Stimulated activated CD4-positive, alpha-beta T cell treated with anti-CD3 and anti-CD28 coated beads, Interleukin-15, amount 100 ng/mL, for 24 hours (primary cell): ENCODE measurements around the gene TPPP2.

Experiments used
- DNase-seq: peaks from one replicate; pipeline ENCODE4 v3.0.0-alpha.2; 2020

Gene TPPP2

DNA sequence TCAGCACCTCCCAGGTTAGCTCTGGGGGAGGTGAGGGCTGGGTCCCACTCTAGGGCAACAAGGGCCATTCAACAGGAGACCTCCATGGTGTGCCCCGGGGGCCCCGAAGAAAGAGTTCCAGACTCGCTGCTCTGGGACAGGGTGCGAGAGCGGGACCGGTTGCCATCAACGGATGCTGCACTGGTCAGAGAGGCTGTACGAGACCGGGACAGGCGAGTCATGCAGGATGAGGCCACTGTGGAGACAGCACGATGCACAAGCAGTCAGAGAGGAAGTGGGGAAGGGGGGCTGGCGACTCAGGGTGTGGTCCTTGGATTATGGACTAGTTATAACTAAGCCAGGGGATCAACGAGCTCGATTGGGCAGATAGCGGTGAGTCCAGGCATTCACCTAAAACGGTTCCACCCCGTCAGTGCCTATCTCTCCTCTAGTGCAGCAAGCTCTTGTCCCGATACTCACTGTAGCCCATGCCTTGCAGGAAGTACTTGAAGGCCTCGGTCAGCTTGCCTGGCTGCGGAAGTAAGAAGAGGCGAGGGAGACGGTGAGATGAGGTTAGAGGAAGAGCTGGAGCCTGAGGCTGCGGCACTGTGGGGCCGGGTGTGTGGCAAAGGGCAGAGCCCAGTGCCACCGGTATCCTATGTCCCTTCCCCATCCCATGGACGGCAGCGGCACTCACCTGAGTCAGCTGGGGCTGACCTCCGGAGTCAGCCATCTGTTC, 12.3 kb upstream of the TPPP2 start:
- no peak for DNase-seq

- no peak for DNase-seq
Observed at GRCh38 chr14:21018286-21018685, 11.7 kb upstream of the TPPP2 start.

DNA sequence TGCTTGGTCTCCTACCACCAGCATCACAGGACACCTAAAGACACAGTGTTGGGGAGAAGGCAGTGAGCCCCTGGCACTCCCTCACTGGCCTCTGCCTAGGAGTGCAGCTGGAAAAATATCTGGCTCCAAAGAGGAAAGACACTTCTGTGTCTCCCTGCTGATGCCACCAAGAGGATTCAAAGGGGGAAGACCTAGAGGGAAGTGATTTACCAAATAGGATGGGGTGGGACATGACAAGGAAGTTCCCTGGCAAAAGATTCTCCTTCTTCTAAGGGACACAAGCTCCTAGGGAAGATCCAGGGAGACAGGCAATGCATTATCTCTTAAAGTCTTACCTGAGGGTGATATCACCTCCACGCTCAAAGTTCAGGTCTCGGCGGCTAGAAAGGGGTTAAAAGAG, 11.2 kb upstream of the TPPP2 start:
- no peak for DNase-seq

DNA sequence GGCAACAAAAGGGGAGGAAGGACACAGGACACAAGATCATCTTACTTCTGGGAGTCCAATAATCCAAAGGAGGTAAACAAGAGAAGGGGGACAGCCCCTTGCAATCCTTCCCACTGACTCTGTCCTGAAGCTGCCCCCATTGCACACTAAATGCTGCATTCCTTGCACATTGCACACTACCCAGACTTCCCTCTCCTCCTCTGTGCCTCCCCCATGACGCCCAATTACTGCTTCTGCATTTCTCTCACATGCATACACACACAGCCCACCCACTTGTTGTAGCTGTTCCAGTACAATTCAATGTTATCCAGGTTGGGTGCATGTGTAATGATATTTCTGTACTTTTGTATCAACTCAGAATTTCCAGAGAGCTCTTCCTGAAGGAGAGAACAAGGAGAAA, 10.7 kb upstream of the TPPP2 start:
- no peak for DNase-seq

DNA sequence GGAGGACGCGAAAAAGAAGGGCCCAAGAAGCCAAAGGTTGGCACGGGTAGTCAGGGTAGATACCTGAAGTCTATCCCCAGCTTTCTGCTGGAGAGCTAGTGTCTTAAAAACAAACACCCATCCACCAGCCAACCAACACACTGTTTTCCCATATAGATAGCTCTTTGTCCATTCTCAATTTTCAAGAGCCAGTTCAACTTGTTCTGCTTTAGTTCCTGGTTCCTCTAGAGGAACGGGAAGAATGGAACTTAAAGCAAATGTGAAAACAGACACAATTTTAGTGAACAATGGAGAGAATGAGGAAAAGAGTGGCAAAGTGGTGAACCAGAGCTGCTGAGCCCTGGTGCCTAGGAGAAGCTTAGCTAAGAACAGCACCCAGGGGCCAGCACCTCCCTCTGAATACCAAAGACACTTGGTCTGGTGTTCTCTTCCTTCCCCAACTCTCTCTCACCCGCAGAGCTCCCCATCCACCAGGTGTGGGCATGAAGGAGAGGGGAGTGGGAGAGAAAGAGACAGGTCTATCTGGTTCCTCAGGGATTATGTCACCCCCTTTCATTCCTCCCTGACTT, 9.0 kb upstream of the TPPP2 start:
- no peak for DNase-seq

- no peak for DNase-seq
Observed at GRCh38 chr14:21022686-21023085, 7.3 kb upstream of the TPPP2 start.

DNA sequence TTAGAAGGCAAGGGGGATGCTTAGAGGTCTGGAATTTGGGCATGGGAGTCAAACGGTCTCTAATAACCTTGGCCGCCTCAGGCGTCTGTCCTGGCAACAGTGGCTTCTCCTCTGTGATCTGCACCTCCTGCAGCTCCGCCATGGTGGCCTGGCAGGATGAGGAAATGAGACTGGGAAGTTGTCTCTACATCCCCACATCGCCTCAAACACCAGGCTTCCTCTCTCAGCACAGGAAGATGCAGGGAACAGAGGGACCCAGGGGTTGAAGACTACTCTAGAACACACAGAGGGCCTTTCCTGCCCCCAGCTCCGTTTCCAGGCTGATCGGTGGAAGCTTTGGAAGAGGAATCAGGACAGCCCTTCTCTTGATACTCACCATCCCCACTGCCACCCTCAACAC, 6.8 kb upstream of the TPPP2 start:
- DNase-seq: no peak

- DNase-seq: peak; percentile 20
Observed at GRCh38 chr14:21023817-21024584, 6.0 kb upstream of the TPPP2 start.

DNA sequence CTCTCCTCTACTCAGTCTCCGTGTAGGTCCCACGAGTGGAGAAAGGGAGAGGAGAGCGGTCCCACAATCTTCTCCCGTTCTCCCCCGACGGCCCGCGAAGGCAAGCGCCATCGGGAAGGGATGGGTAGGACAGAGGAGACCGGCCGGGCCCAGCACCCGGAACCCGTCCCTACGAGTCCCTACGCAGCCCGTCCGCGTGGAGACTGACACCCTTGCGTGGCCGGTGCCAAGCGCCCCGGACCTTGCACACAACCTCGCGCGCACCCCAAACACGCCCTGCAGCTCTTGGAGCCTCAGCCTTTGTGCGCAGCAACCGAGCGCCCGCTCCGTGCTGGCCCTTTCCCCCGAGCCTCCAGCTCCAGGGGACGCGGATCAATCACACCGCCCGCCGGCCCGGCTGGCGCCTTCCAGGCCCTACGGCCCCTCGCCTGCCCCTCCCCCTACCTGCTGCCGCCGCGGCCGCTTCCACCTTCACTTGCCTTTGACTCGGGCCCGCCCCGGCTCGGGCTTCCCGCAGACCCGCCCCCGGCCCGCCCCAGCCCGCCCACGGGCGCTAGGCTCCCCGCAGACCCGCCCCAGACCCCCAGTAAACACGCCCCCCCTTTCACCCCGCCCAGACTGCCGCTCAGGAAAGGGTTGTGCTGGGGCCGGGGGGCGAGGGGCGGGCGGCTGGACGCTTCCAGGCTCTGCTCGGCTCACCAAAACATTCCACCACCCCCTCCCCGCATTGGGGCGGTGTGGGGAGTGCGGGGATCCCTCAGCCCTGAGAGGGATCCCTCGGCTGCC, 5.2 kb upstream of the TPPP2 start, which contains the start of gene NDRG2:
Gene NDRG2, minus strand, starts transcription at position 477 of the 786 bp plus-strand sequence. CDS start 1,746 bp downstream, outside the sequence.
- peak; percentile 78 for DNase-seq

- no peak for DNase-seq
Observed at GRCh38 chr14:21025371-21026273, 4.4 kb upstream of the TPPP2 start.

DNA sequence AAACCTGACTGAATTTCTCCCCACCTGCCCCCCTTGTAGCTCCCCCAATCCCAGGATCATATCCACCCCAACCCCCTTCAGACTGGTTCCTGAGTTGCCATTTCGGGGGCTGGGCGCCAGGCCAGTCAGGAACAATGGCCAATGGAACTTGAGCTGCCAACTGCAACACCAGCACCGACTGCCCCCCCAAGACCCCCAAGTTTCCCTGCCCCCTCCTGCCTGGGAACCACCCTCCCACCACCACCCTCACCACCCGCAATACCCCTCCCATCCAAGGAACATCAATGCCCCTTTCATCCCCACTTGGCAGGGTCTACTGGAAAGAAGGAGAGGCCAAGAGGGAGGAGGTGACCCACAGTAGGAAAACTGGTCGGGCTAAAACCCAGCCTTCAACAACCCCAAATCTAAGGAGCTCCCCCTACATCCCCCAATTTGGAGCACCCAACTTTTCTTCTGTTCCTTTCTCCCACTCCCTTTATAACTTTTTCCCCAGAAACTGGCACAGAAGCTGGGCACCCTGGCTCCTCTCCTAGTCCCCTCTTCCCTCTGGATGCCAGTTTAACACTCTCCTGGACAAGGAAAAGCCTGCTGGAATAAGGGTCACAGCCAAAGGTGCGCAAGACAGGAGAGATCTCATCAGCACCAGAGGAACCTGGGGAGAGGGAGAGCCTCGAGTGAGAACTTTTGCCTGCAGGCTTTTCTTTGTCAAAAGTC, 3.6 kb upstream of the TPPP2 start:
- DNase-seq: no peak

DNA sequence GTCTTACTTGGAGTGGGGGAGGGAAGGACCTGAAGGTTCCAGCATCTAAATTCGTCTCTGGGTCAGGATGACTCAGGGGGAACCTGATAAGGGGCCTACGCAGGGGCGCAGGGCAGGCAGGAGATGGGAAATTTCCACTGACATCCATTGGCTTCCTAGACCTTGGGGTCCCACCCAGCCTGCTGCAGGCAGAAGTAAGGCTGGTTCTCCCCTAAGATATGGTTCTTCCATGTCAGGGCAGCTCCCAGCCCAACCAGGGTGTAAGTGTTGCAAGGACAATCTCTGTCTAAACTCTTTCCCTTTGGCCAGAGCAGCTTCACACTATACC, 3.1 kb upstream of the TPPP2 start:
- no peak for DNase-seq

GRCh38 chr14:21030531-21030930, 514 bp downstream of the TPPP2 start:
- DNase-seq: no peak

DNA sequence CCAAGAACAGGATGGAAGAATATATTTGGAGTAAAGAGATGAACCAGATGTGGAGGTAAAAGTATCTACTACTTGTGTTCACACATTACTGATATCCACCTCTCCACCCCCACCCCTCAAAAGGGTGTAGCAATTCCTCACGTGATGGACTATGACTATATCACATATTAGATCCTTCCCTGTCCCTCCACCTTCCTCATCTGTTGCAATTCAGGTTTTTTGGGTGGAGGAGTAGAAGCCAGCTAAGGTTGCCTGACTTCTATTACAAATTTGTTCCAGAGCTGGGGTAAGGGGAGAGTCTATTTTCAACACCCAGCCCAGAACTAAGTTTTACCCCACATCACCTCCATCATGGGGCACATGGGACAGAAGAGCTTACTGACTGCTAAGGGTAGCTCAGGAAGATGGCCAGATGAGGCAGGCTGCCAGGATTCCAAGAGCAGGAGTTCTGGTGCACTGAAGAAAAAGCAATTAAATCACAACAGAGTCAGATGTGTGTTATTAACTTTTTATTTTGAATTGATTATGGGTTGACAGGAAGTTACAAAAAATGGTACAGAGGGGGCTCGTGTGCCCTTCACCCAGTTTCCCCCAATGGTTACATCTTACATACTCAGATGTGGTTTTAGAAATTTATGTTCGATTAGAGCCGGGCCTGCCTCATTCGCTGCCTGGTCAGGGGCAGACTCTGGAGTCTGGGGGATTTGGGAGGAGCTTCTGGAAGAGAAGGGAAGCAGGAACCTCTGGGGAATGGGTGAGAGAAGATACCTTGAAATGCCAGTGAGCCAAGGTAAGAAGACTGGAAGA, 2.5 kb downstream of the TPPP2 start:
- DNase-seq: no peak

GRCh38 chr14:21033133-21033698, 3.2 kb downstream of the TPPP2 start:
- no peak for DNase-seq

DNA sequence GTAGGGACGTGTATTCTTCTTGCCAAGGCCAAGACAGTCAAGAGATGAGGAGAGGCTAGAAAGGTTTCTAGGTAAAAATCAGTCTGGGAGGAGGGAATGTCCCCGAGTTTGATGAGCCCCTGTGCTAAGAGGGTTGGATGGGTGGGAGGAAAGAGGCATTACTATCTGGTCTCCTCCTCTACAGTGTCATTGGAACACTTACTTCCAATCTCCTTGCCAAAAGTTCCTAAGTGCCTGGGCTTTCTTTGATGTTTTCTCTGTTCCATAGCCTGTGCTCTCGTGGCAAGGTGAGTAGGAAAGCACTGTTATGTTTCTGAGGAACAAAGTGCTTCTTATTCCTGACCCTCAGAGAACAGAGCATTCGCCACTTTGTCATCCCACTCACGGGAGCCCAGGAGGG, 4.7 kb downstream of the TPPP2 start, which contains the start of gene RNASE13:
Gene RNASE13, minus strand, starts transcription at position 101 of the 400 bp plus-strand sequence. CDS start 519 bp downstream, outside the sequence.
- no peak for DNase-seq

- DNase-seq: no peak
Observed at GRCh38 chr14:21036751-21037150, 6.7 kb downstream of the TPPP2 start.

DNA sequence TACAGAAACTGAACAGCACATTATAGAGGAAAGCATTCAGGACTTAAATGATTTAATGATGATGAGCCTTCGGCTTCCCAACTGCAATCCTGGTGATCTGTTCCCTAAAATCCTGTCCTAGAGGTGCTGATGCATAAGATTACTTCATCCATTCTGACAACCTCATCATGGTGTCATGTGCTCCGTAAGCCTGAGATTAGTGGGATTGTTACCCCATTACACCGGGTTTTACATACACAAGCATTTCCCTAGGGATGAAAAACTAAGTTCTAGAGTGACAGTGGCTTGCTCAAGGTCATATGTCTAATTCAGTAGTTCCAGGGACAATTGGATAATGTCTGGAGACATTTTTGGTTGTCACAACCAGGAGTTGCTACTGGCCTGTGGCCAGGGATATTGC, 7.1 kb downstream of the TPPP2 start:
- DNase-seq: no peak

GRCh38 chr14:21038441-21039422, 8.7 kb downstream of the TPPP2 start:
- DNase-seq: no peak
